Ascending aorta (tissue), 2 donors: ENCODE results near the gene CACNA2D3. TPM values are rescaled to one million over a fixed set of nuclear protein-coding genes. Genes with fewer than 3 reads are reported as not detected.

ENCODE experiments used
- DNase-seq, 2 donors: peaks; one replicate each; pipeline ENCODE4 v3.0.0-alpha.2; 2019; ENCODE audit warnings: low spot score in 2 of 2
- H3K27ac ChIP-seq, 2 donors: fragments of 200-600 bp; sonication (generic); one replicate each; pipeline ENCODE4 v1.5.1; 2016 to 2017; ENCODE audit warnings: mild to moderate bottlenecking in 1 of 2
- H3K27me3 ChIP-seq: fragments of 200-600 bp; sonication (generic); one replicate; pipeline ENCODE4 v1.5.1; 2017
- H3K36me3 ChIP-seq, 2 donors: fragments of 200-600 bp; sonication (generic); one replicate each; pipeline ENCODE4 v1.5.1; 2016
- H3K4me1 ChIP-seq, 2 donors: fragments of 200-600 bp; sonication (generic); one replicate each; pipeline ENCODE4 v1.5.1; 2016 to 2017; ENCODE audit warnings: mild to moderate bottlenecking in 1 of 2
- H3K4me3 ChIP-seq, 2 donors: fragments of 200-600 bp; sonication (generic); one replicate each; pipeline ENCODE4 v1.5.1; 2016 to 2017; ENCODE audit warnings: mild to moderate bottlenecking in 1 of 2
- H3K9me3 ChIP-seq, 2 donors: fragments of 200-600 bp; sonication (generic); one replicate each; pipeline ENCODE4 v1.5.1; 2016
- CTCF ChIP-seq, 3 experiments: fragments of 200-600 bp in 2 of 3; fragments of 450-650 bp in 1 of 3; sonication (generic) in 2 of 3; IDR thresholded peaks; one replicate each; pipeline ENCODE4 v1.5.1; 2016 to 2019; ENCODE audit warnings: antibody characterized with exemption in 3 of 3, mild to moderate bottlenecking in 1 of 3, moderate library complexity in 1 of 3
- intact Hi-C: fragments of 100-400 bp; cut with DNase I; formaldehyde crosslinking; loops from one replicate; pipeline ENCODE4 v1.15.1; 2023
- total RNA-seq: library from RNA; depleted of rRNA; stranded (reverse); fragments of >200 nt; gene quantifications from one replicate; pipeline ENCODE4 v1.1.0, GENCODE V29; 2016

The CACNA2D3 gene
- total RNA-seq, 1 donor from 2014 or later, result not detected

- Histone ChIP-seq H3K36me3 (no peaks in the 10 kb centered on the region), H3K4me1 (no peaks in the 10 kb centered on the region), H3K27ac (no peak overlapping the region), H3K27me3 (no peaks in the 10 kb centered on the region), H3K4me3 (no peak overlapping the region), H3K9me3 (no peaks in the 10 kb centered on the region)
- TF ChIP-seq CTCF (IDR thresholded peaks at IDR 0.05), result no peak
- no peak for DNase-seq
- intact Hi-C loops, result no loop called here
Measured at GRCh38 chr3:54994111-54994513, 871.8 kb downstream of the CACNA2D3 start.

- no peak overlapping the region for H3K4me3 ChIP-seq
- intact Hi-C loops, result no loop called here
- H3K27ac ChIP-seq, result no peak overlapping the region
- no peaks in the 10 kb centered on the region for H3K9me3 ChIP-seq
- no peaks in the 10 kb centered on the region for H3K36me3 ChIP-seq
- DNase-seq, result no peak
- H3K4me1 ChIP-seq, result peaks cover 0 to 3% of the 10 kb centered on the region in 2 donors
- no peaks in the 10 kb centered on the region for H3K27me3 ChIP-seq
- peak in 1 of 3 experiments; percentile 6 for TF ChIP-seq CTCF (IDR thresholded peaks at IDR 0.05)
Measured at GRCh38 chr3:54999159-54999558, 876.8 kb downstream of the CACNA2D3 start.

- H3K27ac ChIP-seq, result no peak overlapping the region
- no peak for DNase-seq
- H3K9me3 ChIP-seq, result no peaks in the 10 kb centered on the region
- H3K4me1 ChIP-seq, result peaks cover 0 to 3% of the 10 kb centered on the region in 2 donors
- H3K36me3 ChIP-seq, result no peaks in the 10 kb centered on the region
- no peak for TF ChIP-seq CTCF (IDR thresholded peaks at IDR 0.05)
- intact Hi-C loops, result no loop called here
- H3K4me3 ChIP-seq, result no peak overlapping the region
- H3K27me3 ChIP-seq, result no peaks in the 10 kb centered on the region
Measured at GRCh38 chr3:54999811-55000210, 877.5 kb downstream of the CACNA2D3 start.

GRCh38 chr3:55000546-55000945 is 878.2 kb downstream of the CACNA2D3 start:
- H3K27ac ChIP-seq, result no peak overlapping the region
- TF ChIP-seq CTCF (IDR thresholded peaks at IDR 0.05), result no peak
- no peaks in the 10 kb centered on the region for H3K36me3 ChIP-seq
- H3K4me1 ChIP-seq, result peaks cover 0 to 3% of the 10 kb centered on the region in 2 donors
- intact Hi-C loops, result no loop called here
- H3K4me3 ChIP-seq, result no peak overlapping the region
- no peaks in the 10 kb centered on the region for H3K9me3 ChIP-seq
- no peak for DNase-seq
- H3K27me3 ChIP-seq, result no peaks in the 10 kb centered on the region

GRCh38 chr3:55000953-55001352 is 878.6 kb downstream of the CACNA2D3 start:
- H3K9me3 ChIP-seq, result no peaks in the 10 kb centered on the region
- H3K4me3 ChIP-seq, result no peak overlapping the region
- no peak for TF ChIP-seq CTCF (IDR thresholded peaks at IDR 0.05)
- no peak for DNase-seq
- H3K27me3 ChIP-seq, result no peaks in the 10 kb centered on the region
- intact Hi-C loops, result no loop called here
- H3K36me3 ChIP-seq, result no peaks in the 10 kb centered on the region
- H3K4me1 ChIP-seq, result peaks cover 0 to 3% of the 10 kb centered on the region in 2 donors
- H3K27ac ChIP-seq, result no peak overlapping the region

GRCh38 chr3:55002416-55002930 is 880.1 kb downstream of the CACNA2D3 start:
- no peaks in the 10 kb centered on the region for H3K9me3 ChIP-seq
- no peaks in the 10 kb centered on the region for H3K36me3 ChIP-seq
- intact Hi-C loops, result no loop called here
- H3K27me3 ChIP-seq, result no peaks in the 10 kb centered on the region
- TF ChIP-seq CTCF (IDR thresholded peaks at IDR 0.05), result no peak
- DNase-seq, result no peak
- H3K27ac ChIP-seq, result no peak overlapping the region
- H3K4me3 ChIP-seq, result no peak overlapping the region
- peaks cover 0 to 3% of the 10 kb centered on the region in 2 donors for H3K4me1 ChIP-seq
